A673 (cell line): ENCODE data around the gene IPPK. TPM values are rescaled to one million over a fixed set of nuclear protein-coding genes. Genes with fewer than 3 reads are reported as not detected.

Experiments
- BruUV-seq: library from RNA; stranded (reverse); fragments of 400-500 nt; replicated peaks from 2 replicates; lab custom pipeline; 2021; lab: Mats Ljungman, UMichigan
- CTCF ChIA-PET: fragments of 300-600 bp; sonication (Branson Sonifier 250); formaldehyde crosslinking; loops from one replicate; lab custom pipeline; 2022; ENCODE audit warnings: antibody characterized with exemption; lab: Charles Lee
- POLR2A ChIA-PET: fragments of 300-600 bp; sonication (Branson Sonifier 250); formaldehyde crosslinking; loops from one replicate; lab custom pipeline; 2022; ENCODE audit warnings: antibody characterized with exemption; ENCODE audit not compliant: low non-redundant PET; lab: Charles Lee
- DNase-seq: peaks from one replicate; pipeline ENCODE4 v3.0.0-alpha.2; 2015; ENCODE audit warnings: low spot score
- H3K27ac ChIP-seq: fragments of 200-600 bp; sonication (generic); 2 replicates; pipeline ENCODE4 v1.5.1; 2016; ENCODE audit warnings: mixed run types, low read depth, mild to moderate bottlenecking, mixed read lengths, antibody characterized with exemption, low read length; ENCODE audit not compliant: poor library complexity, severe bottlenecking
- H3K27me3 ChIP-seq: fragments of 200-600 bp; sonication (generic); replicated peaks from 2 replicates; pipeline ENCODE4 v1.6.1; 2017; ENCODE audit warnings: mixed run types, low read depth, mild to moderate bottlenecking, mixed read lengths, antibody characterized with exemption, low read length; ENCODE audit not compliant: insufficient read depth, poor library complexity
- H3K36me3 ChIP-seq: fragments of 200-600 bp; sonication (generic); 2 replicates; pipeline ENCODE4 v1.6.1; 2016; ENCODE audit warnings: mixed run types, mild to moderate bottlenecking, mixed read lengths, antibody characterized with exemption, low read length; ENCODE audit not compliant: insufficient read depth, poor library complexity, severe bottlenecking
- H3K4me1 ChIP-seq: fragments of 200-600 bp; sonication (generic); 2 replicates; pipeline ENCODE4 v1.6.1; 2017; ENCODE audit warnings: mixed run types, mild to moderate bottlenecking, mixed read lengths, antibody characterized with exemption, low read length; ENCODE audit not compliant: insufficient read depth, poor library complexity, severe bottlenecking
- H3K4me3 ChIP-seq: fragments of 200-600 bp; sonication (generic); 2 replicates; pipeline ENCODE4 v1.5.1; 2016; ENCODE audit warnings: low read depth, mixed run types, mild to moderate bottlenecking, mixed read lengths, low read length; ENCODE audit not compliant: poor library complexity, severe bottlenecking
- H3K9me3 ChIP-seq: fragments of 200-600 bp; sonication (generic); 2 replicates; pipeline ENCODE4 v1.6.1; 2016; ENCODE audit warnings: mixed run types, low read depth, mild to moderate bottlenecking, mixed read lengths, antibody characterized with exemption, low read length; ENCODE audit not compliant: poor library complexity, severe bottlenecking
- CTCF ChIP-seq: fragments of 300-800, 200-600 bp; sonication (generic); conservative IDR thresholded peaks from 2 replicates; pipeline ENCODE4 v1.5.1; 2017; ENCODE audit warnings: low read depth, mild to moderate bottlenecking, antibody characterized with exemption, low read length, moderate library complexity, mixed read lengths
- EZH2 ChIP-seq: fragments of 200-600 bp; sonication (generic); IDR thresholded peaks from 2 replicates; pipeline ENCODE4 v1.6.1; 2017; ENCODE audit warnings: borderline replicate concordance, low read depth, mild to moderate bottlenecking, mixed read lengths, antibody characterized with exemption, low read length; ENCODE audit not compliant: poor library complexity, severe bottlenecking
- intact Hi-C: fragments of 100-400 bp; cut with micrococcal nuclease; formaldehyde crosslinking; loops from one replicate; pipeline ENCODE4 v1.10.0; 2022; ENCODE audit not compliant: unreplicated experiment
- total RNA-seq: library from RNA; stranded (reverse); gene quantifications from 2 replicates; pipeline ENCODE4 v1.2.3, GENCODE V29; 2021

IPPK gene
- total RNA-seq, 1 experiment from 2014 or later = 14.0 TPM

GRCh38 chr9:92660266-92660665, 9.7 kb downstream of the IPPK start:
- Histone ChIP-seq H3K36me3 (peaks cover 9% of the 10 kb centered on the region), H3K27ac (no peak overlapping the region), H3K27me3 (no peaks in the 10 kb centered on the region), H3K9me3 (no peaks in the 10 kb centered on the region), H3K4me1 (peaks cover 11% of the 10 kb centered on the region), H3K4me3 (no peak overlapping the region)
- intact Hi-C loops = no loop called here
- no peak for DNase-seq
- BruUV-seq = no TSS peak
- no peak for TF ChIP-seq EZH2
- TF ChIP-seq CTCF = no peak
- CTCF ChIA-PET = interaction anchor here (0.5 kb wide), 1 partner anchor 25 kb away, joined by 4 read pairs; no protein-coding TSS in a partner anchor
- POLR2A ChIA-PET = no interaction called here

DNA sequence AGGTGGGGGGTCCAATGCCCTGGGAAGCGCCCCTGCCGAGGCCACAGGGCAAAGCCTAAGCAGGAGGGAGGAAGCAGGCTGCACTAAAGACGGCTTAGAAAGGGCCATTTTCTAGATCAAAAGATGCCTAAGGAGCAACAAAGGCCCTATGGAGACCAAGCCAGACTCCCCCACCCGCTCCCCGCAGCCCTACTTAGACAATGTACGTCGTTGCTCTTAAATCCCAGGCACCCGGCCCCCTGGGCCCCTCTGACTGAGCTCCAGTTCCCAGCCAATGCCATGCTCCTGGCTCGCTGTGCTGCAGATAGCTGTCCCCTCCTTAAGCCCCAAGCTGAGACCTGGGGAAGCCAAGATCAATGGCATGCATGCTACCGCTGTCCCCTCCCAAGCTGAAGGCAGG, 10.3 kb downstream of the IPPK start:
- Histone ChIP-seq H3K27ac (no peak overlapping the region), H3K9me3 (no peaks in the 10 kb centered on the region), H3K36me3 (peaks cover 13% of the 10 kb centered on the region), H3K27me3 (no peaks in the 10 kb centered on the region), H3K4me1 (peaks cover 11% of the 10 kb centered on the region), H3K4me3 (no peak overlapping the region)
- CTCF ChIA-PET = no interaction called here
- no peak for DNase-seq
- BruUV-seq = no TSS peak
- POLR2A ChIA-PET = no interaction called here
- TF ChIP-seq CTCF (no peak), EZH2 (no peak)
- intact Hi-C loops = no loop called here

GRCh38 chr9:92658611-92659010, 11.3 kb downstream of the IPPK start:
- Histone ChIP-seq H3K4me1 (peaks cover 11% of the 10 kb centered on the region), H3K27me3 (no peaks in the 10 kb centered on the region), H3K4me3 (no peak overlapping the region), H3K27ac (no peak overlapping the region), H3K9me3 (no peaks in the 10 kb centered on the region), H3K36me3 (peaks cover 13% of the 10 kb centered on the region)
- intact Hi-C loops = no loop called here
- ChIA-PET POLR2A (no interaction called here), CTCF (no interaction called here)
- TF ChIP-seq EZH2 (no peak), CTCF (no peak)
- no TSS peak for BruUV-seq
- DNase-seq = no peak
